Type B pancreatic cell (in vitro differentiated cells): ENCODE data around the gene NR2E3. TPM values are rescaled to one million over a fixed set of nuclear protein-coding genes. Genes with fewer than 3 reads are reported as not detected.

ENCODE experiments used
- DNase-seq: peaks from one replicate; pipeline ENCODE4 v3.0.0; 2021; ENCODE audit warnings: mixed read lengths; ENCODE audit not compliant: unreplicated experiment; ENCODE audit errors: extremely low spot score
- H3K27ac Mint-ChIP-seq: 2 replicates; pipeline ENCODE4 v1.8.0; 2021; ENCODE audit warnings: mild to moderate bottlenecking, mixed read lengths
- H3K27me3 Mint-ChIP-seq: 2 replicates; pipeline ENCODE4 v1.8.0; 2021; ENCODE audit warnings: mixed read lengths
- H3K36me3 Mint-ChIP-seq: 2 replicates; pipeline ENCODE4 v1.8.0; 2021; ENCODE audit warnings: mixed read lengths
- H3K4me1 Mint-ChIP-seq: one replicate; pipeline ENCODE4 v1.8.0; 2021; ENCODE audit warnings: mixed read lengths; ENCODE audit not compliant: unreplicated experiment
- H3K4me3 Mint-ChIP-seq: 2 replicates; pipeline ENCODE4 v1.8.0; 2021; ENCODE audit warnings: mild to moderate bottlenecking, mixed read lengths
- H3K9me3 Mint-ChIP-seq: 2 replicates; pipeline ENCODE4 v1.8.0; 2021; ENCODE audit warnings: mixed read lengths
- total RNA-seq: library from RNA; stranded (reverse); gene quantifications from 2 replicates; pipeline ENCODE4 v1.2.1, GENCODE V29; 2021; ENCODE audit warnings: low replicate concordance
- TF ChIP-seq, protein P1 (sequence below): fragments of 200-600 bp; sonication (generic); conservative IDR thresholded peaks from 2 replicates; pipeline ENCODE4 v1.5.0; 2021; ENCODE audit warnings: antibody characterized with exemption, mild to moderate bottlenecking

The NR2E3 gene
- total RNA-seq, 1 donor from 2014 or later = 0.94 TPM

DNA sequence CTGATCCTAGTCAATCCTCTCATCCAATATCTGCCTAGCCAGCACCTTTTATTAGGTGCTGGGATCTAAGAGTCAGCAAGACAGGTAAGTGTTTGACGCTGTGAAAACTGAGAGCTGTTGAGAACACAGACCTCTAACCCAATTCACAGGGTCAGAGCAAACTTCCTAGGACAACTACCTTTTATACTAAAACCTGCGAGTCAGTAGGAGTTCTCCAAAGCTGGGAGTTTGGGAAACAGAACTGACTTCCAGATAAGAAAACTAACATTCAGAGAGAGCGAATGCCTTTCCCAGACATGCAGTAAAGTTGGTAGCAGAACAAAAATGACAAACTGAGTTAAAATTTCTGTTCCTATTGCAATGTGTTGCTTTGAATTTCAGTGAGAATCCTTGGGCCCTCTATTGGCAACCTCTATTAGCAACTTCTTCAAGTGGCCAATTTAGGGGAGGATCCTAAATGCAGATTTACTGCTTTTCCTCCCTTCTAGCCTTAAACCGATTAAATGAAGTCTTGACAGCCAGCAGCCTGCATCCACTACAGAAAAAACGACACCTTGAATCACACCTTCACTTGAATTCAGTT lies 11.3 kb downstream of the NR2E3 start:
- peaks cover 6% of the 10 kb centered on the region for H3K4me1 Mint-ChIP-seq
- TF ChIP-seq, protein P1, sequence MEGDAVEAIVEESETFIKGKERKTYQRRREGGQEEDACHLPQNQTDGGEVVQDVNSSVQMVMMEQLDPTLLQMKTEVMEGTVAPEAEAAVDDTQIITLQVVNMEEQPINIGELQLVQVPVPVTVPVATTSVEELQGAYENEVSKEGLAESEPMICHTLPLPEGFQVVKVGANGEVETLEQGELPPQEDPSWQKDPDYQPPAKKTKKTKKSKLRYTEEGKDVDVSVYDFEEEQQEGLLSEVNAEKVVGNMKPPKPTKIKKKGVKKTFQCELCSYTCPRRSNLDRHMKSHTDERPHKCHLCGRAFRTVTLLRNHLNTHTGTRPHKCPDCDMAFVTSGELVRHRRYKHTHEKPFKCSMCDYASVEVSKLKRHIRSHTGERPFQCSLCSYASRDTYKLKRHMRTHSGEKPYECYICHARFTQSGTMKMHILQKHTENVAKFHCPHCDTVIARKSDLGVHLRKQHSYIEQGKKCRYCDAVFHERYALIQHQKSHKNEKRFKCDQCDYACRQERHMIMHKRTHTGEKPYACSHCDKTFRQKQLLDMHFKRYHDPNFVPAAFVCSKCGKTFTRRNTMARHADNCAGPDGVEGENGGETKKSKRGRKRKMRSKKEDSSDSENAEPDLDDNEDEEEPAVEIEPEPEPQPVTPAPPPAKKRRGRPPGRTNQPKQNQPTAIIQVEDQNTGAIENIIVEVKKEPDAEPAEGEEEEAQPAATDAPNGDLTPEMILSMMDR = no peak
- H3K9me3 Mint-ChIP-seq = peaks cover 17% of the 10 kb centered on the region
- DNase-seq = no peak
- H3K36me3 Mint-ChIP-seq = peaks cover 46% of the 10 kb centered on the region
- H3K4me3 Mint-ChIP-seq = no peak overlapping the region
- H3K27ac Mint-ChIP-seq = no peak overlapping the region
- no peaks in the 10 kb centered on the region for H3K27me3 Mint-ChIP-seq

DNA sequence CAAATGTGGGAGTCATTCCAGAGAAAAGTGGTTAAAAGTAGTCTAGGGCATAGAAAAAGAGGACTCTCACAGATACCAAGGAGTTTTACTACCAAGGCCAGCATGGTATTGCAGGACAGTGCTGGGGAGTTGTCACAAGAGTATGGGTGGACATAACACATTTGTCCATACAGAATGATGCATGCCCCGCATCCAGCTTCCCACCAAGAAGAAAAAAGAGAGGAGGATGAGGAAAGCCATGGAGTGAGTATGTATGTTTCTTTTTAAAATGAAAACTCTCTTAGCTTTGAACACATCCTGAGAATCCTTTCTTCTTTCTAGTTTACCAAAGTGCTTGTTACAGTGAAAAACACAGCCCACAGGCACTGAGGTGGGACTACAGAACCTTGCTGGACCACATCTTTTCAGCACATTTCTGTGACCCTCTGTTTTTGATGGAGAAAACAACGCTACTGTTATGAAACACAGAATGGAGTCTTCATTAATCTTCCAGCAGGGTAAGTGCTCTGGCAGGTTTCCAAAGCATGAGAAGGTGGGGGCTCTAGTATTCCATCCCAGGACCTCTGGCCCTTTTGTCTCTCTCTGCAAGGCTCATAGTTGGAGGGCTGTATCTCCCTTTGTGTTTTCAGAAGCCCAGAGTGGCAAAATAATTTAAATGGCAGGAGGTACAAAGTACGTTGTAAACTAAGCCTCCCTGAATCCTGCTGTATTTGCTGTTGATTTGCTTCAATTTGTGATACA lies 12.7 kb downstream of the NR2E3 start:
- Mint-ChIP-seq H3K4me1 (peaks cover 6% of the 10 kb centered on the region), H3K27ac (no peak overlapping the region), H3K36me3 (peaks cover 58% of the 10 kb centered on the region), H3K4me3 (no peak overlapping the region), H3K27me3 (no peaks in the 10 kb centered on the region), H3K9me3 (peaks cover 17% of the 10 kb centered on the region)
- no peak for DNase-seq
- TF ChIP-seq, protein P1 = no peak

DNA sequence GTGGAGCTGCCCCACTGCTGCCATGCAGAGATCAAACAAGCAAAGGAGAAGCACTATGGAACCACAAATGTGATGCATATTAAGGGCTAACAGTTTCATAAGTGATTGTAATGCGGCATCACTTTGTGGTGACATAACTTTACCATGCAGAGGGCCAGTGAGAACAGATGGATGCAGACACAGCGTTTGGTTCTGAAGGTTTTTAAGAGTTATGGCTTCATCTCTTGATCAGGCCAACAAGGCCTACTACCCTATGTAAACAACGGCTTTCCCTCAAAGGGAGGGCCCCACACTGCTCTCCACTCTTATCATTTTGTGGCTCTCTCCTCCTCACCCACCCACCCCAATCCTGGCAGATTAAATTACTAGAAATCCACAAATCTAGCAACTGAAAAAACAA lies 13.4 kb downstream of the NR2E3 start:
- peaks cover 66% of the 10 kb centered on the region for H3K36me3 Mint-ChIP-seq
- H3K4me1 Mint-ChIP-seq = peaks cover 6% of the 10 kb centered on the region
- H3K27me3 Mint-ChIP-seq = no peaks in the 10 kb centered on the region

DNA sequence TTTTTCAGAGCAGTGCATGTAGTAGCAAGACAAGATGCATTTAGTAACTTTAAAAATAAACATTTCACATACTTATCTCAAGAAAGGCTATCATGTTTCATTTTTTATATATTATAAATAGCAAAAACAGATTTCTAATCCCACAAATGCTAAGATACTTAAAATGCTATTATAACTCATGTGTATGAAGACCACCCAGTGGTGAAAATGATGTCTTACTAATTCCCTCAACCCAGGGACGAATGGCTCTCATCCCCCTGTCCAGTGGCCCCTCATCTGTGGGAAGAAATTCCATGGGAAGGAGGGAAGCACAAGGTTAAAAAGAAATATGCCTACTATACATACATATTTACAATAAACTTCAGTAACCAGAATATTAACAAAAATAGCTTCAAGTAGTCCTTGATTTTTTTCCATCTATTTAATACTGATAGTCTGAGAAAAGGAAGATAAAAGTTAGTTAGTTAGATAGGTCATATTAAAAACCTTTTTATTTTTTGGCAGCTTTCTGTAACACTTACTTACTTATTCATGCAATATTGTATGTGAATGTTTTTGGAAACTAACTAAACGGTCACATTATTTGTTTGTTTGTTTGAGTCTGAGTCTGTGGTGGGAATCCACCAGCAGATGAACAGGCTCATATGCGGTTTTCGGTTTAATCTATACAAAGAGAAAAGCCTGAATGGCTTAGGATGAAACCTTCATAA lies 14.8 kb downstream of the NR2E3 start:
- H3K27ac Mint-ChIP-seq = no peak overlapping the region
- DNase-seq = no peak
- TF ChIP-seq, protein P1 = no peak

More for the DNA sequence above, 13.4 kb downstream of the NR2E3 start:
- Mint-ChIP-seq H3K27ac (no peak overlapping the region), H3K4me3 (no peak overlapping the region), H3K9me3 (peaks cover 11% of the 10 kb centered on the region)
- no peak for DNase-seq
- TF ChIP-seq, protein P1 = no peak

DNA sequence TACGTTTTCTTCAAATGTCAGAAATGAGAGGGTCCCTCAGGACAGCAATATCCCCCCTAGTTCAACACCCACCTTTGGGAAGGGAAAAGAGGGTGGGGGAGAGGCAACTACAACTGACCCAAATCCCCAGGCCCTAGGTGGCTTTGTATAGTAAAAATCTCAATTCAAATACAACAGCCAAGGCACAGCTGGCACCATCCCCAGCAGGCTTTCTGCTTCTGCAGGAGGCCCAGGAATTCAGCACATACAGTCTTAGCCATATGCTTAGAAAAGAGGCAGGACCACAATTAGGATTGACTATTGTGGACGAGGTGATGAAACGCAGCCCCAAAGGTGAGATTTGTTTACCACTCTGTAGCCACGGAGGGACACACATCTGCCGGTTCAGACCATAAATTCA lies 15.8 kb downstream of the NR2E3 start:
- peaks cover 11% of the 10 kb centered on the region for H3K9me3 Mint-ChIP-seq
- no peak overlapping the region for H3K4me3 Mint-ChIP-seq
- H3K4me1 Mint-ChIP-seq = peaks cover 6% of the 10 kb centered on the region
- no peak overlapping the region for H3K27ac Mint-ChIP-seq
- no peak for DNase-seq
- no peaks in the 10 kb centered on the region for H3K27me3 Mint-ChIP-seq
- TF ChIP-seq, protein P1 = no peak
- H3K36me3 Mint-ChIP-seq = peaks cover 68% of the 10 kb centered on the region

More for the DNA sequence above, 14.8 kb downstream of the NR2E3 start:
- Mint-ChIP-seq H3K9me3 (peaks cover 11% of the 10 kb centered on the region), H3K36me3 (peaks cover 73% of the 10 kb centered on the region), H3K27me3 (no peaks in the 10 kb centered on the region), H3K4me1 (peaks cover 6% of the 10 kb centered on the region), H3K4me3 (no peak overlapping the region)
